ENCODE measurements around the gene PGAP3.

The PGAP3 gene

DNA sequence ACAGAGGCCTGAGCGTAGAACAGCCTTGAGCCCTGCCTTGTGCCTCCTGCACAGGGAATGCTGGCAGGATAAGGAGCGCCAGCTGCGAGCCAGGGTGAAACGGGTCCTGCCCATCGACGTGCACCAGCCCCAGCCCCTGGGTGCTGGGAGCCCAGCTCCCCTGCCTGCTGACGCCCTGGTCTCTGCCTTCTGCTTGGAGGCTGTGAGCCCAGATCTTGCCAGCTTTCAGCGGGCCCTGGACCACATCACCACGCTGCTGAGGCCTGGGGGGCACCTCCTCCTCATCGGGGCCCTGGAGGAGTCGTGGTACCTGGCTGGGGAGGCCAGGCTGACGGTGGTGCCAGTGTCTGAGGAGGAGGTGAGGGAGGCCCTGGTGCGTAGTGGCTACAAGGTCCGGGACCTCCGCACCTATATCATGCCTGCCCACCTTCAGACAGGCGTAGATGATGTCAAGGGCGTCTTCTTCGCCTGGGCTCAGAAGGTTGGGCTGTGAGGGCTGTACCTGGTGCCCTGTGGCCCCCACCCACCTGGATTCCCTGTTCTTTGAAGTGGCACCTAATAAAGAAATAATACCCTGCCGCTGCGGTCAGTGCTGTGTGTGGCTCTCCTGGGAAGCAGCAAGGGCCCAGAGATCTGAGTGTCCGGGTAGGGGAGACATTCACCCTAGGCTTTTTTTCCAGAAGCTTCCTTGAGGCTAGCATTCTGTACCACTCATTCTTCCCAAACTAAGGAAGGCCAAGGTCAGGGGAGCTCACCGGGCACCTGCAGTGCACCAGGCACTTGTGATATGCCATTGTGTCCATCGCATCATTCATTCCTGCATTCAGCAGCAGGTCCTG is 17.7 kb downstream of the PGAP3 start:
- no peak for DNase-seq

DNA sequence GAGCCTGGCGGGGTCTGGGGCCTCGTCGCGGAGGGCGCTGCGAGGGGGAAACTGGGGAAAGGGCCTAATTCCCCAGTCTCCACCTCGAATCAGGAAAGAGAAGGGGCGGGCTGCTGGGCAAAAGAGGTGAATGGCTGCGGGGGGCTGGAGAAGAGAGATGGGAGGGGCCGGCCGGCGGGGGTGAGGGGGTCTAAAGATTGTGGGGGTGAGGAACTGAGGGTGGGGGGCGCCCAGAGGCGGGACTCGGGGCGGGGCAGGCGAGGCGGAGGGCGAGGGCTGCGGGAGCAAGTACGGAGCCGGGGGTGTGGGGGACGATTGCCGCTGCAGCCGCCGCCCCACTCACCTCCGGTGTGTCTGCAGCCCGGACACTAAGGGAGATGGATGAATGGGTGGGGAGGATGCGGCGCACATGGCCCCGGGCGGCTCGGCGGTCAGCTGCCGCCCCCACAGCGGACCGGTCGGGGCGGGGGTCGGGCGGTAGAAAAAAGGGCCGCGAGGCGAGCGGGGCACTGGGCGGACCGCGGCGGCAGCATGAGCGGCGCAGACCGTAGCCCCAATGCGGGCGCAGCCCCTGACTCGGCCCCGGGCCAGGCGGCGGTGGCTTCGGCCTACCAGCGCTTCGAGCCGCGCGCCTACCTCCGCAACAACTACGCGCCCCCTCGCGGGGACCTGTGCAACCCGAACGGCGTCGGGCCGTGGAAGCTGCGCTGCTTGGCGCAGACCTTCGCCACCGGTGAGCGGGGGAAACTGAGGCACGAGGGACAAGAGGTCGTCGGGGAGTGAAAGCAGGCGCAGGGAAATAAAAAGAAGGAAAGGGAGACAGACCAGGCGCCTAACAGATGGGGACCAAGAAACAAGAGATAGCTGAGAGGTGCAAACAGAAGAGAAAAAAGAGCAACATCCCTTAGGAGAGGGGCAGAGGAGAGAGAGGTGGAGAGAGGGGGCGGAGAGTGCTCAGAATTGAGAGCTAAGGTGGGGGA is 19.6 kb downstream of the PGAP3 start, which contains the start of gene PNMT:
Gene PNMT, plus strand, starts transcription at position 509 of the 980 bp plus-strand sequence. Its CDS starts 23 bp downstream, at position 532.
- no peak for DNase-seq

DNA sequence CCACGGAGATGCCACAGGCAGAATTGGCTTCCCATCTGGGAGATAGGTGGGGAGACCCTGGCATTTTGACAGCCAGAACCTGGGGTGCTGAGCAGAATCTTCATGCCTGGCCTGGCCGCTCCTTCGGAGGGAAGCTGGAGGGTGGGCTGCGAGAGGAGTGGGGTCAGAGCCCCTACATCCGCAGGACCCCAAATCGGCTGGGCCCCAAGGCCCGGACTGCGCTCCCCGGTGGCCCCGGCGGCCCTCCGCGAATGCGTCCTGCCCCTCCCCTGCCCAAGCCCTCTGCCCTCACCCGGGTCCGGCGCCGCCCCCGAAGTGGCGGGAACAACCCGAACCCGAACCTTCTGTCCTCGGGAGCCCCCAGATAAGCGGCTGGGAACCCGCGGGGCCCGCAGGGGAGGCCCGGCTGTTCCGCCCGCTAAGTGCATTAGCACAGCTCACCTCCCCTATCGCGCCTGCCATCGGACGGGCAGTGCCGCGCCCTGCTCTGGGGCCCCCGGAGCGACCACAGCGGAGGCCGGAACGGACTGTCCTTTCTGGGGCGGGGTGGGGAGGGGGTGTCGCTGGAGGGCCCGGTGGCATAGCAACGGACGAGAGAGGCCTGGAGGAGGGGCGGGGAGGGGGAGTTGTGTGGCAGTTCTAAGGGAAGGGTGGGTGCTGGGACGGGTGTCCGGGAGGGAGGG is 20.5 kb downstream of the PGAP3 start:
- no peak for DNase-seq

DNA sequence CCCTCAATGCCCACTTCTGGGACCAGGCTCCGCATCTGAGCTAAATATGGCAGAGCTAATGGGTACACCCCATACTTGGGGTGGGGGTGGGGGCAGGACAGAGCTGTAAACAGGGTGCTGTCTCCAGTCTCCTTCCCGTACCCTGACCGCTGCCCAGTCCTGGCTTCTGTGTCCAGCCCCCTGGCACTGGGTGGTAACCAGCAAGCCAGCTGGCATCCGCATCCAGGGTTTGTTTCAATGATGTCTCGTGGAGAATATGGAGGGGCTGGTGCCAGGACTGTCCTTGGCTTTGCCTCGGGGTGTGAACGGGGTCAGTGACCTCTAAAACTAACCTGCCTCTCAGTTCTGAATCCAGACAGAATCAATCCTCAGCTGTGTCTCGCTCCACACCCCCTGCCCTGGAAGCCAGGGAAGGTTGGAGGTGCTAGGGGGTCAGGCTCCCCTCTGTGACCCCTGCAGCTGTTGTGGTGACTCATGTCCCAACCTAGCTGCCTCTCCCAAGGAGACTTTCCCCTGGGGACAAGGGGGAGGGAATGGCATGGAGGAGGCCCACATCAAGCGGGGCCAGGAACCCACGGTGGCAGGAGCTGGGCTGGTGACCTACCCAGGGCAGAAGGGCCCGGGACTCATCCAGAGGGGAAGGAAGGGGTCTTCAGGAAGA is 21.1 kb downstream of the PGAP3 start:
- no peak for DNase-seq

DNA sequence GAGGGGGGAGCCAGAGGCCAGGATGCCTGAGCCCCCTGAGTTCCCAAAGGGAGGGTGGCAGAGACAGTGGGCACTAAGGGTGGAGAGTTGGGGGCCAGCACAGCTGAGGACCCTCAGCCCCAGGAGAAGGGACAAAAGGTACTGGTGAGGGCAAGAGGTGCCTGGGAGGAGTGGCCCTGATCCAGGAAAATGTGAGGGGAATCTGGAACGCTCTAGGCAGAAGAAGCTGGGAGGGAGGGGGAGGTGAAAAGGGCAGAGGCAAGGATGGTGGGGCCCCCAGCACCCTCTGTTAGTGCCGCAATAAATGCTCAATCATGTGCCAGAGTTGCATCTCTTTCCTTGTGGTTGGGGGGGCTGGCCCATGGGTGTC is 21.6 kb downstream of the PGAP3 start:
- no peak for DNase-seq

DNA sequence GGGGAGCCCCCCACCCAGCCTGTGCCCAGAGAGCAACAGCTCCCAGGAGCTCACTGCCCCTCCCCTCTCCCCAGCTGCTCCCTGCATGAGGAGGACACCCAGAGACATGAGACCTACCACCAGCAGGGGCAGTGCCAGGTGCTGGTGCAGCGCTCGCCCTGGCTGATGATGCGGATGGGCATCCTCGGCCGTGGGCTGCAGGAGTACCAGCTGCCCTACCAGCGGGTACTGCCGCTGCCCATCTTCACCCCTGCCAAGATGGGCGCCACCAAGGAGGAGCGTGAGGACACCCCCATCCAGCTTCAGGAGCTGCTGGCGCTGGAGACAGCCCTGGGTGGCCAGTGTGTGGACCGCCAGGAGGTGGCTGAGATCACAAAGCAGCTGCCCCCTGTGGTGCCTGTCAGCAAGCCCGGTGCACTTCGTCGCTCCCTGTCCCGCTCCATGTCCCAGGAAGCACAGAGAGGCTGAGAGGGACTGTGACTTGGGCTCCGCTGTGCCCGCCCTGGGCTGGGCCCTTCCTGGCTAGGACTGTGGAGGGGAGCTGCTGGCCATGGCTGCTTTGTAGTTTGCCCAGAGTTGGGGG is 22.1 kb downstream of the PGAP3 start:
- no peak for DNase-seq

DNA sequence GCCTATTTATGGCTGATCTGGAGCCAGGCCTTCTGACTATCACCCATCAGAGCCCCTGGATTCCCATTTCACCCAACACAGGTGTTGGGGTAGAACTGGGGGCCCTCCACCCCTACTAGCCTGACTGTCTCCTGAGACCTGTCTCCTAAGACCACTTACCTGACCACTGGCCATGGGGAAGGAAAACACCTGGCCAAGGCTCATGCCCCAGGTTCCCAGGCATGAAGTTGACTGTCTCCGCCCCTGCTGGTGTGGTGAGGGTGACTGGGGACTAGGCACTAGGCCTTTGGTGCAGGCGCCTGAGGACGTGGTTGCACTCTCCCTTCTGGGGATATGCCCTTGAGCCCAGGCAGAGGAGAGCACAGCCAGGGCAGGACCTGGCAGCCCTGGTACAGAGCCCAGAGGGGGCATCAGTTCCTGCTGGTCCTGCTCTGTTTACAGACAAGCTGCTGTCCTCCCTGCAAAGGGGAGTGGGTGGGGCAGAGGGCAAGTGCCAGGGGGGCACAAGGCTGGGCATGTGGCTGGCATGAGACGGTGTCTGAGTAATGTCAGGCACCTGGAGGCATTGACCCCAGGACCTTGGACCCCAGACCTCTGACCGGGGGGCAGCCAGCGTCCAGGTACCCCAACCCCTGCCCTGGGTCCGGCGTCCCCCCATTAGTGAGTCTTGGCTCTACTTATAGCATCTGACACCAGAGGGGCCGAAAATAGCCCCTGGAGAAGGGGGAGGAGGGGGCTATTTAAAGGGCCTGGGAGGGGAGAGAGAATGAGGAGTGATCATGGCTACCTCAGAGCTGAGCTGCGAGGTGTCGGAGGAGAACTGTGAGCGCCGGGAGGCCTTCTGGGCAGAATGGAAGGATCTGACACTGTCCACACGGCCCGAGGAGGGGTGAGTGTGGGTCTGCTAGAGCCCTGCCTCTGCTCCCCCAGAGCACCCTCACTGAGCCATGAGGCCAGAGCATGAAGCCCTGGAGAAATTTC is 23.0 kb downstream of the PGAP3 start, which contains the start of gene TCAP:
Gene TCAP, plus strand, starts transcription at position 769 of the 981 bp plus-strand sequence. Its CDS starts 11 bp downstream, at position 780.
- no peak for DNase-seq

DNA sequence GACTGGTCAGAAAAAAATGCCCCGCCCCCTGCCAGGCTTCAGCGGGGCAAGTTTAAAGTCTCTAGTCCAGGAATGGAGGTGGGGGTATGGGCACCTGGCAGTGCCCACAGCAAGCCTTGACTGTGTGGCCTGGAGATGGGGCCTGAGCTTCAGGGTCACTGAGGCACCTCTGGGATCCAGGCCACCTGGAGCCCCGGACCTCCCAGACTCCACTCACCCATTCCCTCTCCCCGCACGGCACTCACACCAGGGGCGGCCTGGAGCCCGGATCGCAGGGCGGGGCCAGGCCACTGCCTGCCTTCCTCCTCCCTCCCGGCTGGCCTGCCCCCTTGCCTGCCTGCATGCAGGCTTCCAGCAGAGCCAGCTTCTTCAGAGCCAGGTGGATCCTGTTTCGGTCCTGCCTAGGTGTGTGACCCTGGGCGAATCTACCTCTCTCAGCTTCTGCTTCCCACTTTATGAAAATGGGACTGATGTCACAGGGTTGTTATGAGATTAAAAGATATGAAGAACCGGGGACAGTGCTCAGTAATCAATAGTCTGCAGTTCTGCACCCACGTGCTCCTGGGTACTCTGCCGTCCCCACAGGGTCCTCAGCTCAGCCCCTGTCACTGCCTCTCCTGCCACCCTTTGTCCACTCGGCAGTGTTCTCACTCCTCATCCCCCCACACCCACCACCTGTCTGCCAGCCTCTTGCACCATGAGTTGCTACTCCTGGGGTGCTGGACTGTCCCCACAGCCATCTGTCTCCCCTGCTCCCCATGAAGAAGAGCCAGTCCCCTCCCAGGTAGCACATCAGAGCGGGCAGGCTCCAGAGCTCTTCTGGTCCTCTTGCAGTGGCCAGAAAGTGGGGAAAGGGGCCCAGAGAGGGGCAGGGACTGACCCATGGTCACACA is 23.9 kb downstream of the PGAP3 start:
- DNase-seq: no peak

DNA sequence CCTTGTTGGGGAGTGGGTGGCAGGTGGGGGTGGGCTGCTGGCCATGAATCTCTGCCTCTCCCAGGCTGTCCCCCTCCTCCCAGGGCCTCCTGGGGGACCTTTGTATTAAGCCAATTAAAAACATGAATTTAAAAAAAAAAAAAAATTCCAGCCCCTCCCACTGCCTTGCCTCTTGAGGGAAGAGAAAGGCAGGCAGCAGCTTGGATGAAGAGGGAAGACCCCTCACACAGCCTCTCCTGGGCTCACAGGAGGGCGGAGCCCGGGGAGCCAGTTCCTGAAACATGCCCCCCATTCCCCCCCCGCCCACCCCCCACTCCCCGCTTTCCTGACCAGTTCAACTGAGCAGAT is 24.5 kb downstream of the PGAP3 start:
- DNase-seq: no peak

DNA sequence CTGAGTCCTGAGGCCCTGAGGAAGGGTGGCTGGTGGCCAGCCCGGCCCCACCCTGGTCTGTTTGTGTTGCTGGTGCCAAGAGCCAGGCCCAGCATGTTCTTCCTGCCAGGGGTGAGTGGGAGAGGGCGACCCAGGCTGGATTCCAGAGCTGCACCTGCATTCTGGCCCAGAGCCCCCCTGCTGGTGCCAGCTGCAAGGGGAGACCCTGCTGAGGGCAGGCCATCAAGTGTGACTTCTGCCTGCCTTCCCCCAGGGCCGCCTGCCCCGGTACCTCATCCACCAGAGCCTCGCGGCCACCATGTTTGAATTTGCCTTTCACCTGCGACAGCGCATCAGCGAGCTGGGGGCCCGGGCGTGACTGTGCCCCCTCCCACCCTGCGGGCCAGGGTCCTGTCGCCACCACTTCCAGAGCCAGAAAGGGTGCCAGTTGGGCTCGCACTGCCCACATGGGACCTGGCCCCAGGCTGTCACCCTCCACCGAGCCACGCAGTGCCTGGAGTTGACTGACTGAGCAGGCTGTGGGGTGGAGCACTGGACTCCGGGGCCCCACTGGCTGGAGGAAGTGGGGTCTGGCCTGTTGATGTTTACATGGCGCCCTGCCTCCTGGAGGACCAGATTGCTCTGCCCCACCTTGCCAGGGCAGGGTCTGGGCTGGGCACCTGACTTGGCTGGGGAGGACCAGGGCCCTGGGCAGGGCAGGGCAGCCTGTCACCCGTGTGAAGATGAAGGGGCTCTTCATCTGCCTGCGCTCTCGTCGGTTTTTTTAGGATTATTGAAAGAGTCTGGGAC is 25.1 kb downstream of the PGAP3 start:
- DNase-seq: no peak

DNA sequence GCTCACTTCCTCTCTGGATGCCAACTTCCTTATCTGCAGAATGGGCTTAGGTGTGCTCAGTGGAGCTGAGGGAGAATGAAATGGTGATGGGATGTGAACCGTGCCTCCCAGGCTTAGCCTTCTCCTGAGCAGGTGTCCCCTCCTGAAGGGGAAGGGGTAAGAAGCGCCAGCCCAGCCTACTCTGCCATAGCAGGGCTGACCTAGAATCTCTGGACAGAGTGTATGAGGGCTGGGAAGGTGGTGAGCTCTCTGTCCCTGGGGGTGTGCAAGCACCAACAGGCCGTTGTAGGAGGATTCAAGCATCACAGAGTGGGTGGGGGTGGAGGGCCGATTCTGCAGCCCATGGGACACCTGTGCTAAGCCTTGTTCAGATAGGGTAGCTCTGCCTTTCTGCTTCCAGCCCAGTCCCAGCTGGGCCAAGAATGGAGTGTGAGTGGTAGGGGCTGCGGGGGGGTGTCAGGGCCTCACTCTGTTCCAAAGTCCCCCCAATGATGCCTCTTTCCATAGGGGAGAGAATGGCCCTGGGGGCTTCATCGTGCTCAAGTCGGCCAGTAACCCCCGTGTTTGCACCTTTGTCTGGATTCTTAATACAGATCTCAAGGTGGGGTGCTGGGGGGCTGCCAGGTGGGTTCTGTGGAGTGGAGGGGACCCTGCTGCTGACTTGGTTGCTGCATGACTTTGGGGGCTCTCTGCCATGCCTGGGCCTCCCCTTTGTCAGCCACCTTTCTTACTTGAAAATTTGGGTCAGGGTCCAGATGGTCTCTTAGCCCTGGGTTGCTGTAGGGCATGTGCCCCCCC is 25.9 kb downstream of the PGAP3 start:
- no peak for DNase-seq

DNA sequence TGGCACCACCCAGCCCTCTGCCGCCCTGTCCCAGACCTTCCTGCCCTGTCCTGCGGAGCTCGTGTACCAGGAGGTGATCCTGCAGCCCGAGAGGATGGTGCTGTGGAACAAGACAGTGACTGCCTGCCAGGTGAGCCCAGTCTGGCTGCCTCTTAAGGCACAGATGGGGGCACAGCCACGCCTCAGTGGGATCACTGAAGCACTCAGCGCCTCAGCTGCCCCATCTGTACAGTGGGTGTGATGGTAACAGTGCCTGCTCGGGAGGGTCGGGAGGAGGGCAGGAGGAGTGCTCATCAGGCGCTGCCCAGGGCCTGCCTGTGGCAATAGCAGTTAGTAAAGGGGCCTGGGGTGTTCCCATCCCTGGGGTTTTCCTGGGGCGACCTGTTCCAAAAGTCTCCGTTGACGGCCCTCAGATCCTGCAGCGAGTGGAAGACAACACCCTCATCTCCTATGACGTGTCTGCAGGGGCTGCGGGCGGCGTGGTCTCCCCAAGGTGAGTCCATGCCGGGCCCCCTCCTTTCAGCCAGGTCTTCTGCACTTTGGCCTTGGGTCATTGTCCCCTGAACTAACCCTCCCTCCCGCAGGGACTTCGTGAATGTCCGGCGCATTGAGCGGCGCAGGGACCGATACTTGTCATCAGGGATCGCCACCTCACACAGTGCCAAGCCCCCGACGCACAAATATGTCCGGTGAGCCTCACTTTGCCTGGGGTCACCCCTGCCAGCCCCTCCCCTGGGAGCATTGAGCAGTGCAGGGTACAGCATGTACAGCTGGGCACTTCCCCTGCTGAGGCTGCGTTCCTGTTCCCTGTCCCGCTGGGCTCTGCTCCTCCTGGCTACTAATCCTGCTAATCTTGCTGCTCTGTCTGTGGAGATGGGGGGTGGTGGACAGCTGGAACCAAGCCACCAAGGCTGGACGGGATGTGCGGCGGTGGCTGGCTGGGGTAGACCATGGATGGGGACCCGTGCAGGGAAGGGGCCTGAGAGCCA is 27.2 kb downstream of the PGAP3 start:
- no peak for DNase-seq

DNA sequence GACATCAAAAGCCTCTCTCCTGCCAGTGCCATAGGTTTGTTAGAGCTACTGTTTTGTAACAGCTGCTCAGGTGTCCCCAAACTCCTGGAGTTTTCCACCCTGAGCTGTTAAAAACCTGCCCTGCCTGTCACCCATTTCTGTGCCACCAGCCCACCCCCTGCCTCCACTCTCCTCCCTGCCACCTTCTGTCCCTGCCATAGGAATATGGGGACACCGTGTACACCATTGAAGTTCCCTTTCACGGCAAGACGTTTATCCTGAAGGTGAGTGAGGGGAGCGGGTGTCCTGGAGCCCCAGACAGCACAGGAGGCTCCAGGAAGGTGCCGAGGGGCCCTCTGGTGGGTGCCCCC is 27.9 kb downstream of the PGAP3 start:
- DNase-seq: no peak

DNA sequence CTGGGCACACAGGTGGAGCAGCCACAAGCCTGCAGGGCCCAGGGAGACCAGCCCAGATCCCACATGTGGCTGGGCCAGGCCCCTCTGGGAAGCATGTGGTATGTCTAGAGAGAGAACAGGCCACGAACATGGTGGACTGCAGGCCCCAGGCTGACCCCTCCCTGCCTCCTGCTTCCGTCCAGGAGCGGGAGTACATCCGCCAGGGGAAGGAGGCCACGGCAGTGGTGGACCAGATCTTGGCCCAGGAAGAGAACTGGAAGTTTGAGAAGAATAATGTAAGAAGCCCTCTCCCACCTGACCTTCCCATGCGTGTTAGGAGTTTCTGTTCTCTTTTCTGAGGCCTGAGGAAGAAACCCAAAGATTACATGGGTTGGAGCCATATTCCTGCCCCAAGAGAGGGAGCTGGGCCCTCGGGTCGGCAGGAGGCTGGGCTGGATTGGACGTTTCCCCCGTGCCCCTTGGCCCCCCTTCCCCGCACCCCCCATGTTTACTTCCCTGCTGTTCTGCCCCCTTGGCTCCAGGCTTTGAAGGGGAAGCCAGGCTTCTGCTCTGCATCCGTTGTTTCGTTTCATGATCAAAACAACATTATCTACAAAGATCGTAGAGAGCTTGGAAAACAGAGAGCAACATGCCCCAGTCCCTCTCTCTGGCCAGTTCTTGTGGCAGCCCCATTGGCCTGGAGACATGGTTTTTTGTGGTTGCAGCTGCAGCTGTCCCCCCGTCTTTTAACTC is 28.4 kb downstream of the PGAP3 start:
- peak; percentile 64 for DNase-seq

DNA sequence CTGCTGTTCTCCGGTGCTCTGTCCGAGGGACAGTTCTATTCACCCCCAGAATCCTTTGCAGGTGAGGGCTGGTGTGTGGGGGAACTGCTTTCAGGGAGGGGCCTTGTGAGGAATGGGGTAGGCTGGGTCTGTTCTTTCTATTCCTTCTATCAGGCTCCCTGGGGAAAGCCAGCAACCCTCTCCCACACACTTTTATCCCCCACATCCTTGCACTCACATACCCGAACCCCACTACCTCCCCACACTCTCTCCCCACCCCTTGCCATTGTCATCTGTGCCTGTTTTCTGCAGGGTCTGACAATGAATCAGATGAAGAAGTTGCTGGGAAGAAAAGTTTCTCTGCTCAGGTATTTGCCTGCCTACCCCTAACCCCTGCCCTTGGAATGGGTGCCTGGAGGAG is 29.1 kb downstream of the PGAP3 start:
- DNase-seq: no peak

DNA sequence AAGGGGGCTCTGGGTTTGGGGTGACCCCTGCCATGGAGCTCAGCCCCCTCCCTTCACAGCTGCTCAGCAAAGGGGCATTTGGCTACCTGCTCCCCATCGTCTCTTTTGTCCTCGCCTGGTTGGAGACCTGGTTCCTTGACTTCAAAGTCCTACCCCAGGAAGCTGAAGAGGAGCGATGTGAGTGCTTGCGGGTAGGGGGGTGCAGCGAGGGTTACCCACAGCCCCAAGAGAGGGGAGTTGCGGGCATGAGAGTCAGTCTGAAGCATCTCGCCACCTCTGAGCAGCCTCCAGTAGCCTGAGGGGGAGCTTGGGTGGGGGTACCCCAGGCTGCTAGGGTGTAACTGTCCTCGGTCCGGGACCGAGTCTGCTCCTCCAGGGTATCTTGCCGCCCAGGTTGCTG is 29.5 kb downstream of the PGAP3 start:
- DNase-seq: no peak
